Measurements from ENCODE around the gene CA10.

Gene CA10

DNA sequence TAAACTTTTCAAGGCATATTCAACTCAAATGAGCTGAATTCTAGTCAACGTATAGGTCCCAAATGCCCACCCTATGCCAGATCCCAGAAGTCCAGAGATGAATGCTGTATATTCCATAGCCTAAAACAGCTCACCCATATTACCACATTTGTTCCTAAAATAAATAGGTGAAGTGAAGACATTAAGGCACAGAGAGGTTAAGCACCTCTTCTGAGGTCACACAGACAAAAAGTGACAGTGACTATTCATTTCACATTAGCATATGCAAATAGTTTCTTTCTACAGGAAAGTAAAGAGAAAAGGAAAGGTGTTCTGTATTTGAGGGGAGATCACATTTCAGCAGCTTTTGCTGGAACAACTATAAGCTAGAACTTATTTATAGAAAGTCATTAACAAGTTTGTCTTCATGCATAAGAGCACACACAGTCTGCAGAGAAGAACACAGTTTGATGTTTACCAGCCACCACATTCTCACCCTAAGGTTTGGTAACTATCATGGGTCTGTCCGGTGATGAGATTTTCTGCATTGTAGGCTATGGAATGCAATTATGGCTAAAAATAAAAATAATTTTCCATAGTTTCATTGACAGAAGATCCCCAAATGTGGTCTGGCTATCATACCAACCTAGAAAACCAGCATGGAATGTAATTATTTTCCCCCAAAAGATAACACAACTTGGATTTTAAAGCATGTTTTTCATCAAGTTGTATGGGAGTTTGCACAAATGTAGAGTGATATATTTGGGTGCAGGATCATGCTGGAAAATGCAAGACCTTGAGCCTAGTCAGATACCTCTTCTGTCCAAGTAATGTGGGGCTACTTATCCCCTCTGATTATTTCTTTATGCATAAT lies 496.1 kb downstream of the CA10 start:
- no peak for TF ChIP-seq POLR2A (IDR thresholded peaks at IDR 0.05; ENCODE audit: low read depth, low read length)
- TF ChIP-seq POLR2AphosphoS5 (IDR thresholded peaks at IDR 0.05; ENCODE audit: low read depth, low read length), result no peak
- TF ChIP-seq TAF1 (IDR thresholded peaks at IDR 0.05; ENCODE audit: borderline replicate concordance, low read depth, low read length), result no peak
- DNase-seq (ENCODE audit: insufficient read length) (no peak), FAIRE-seq (no peak)

DNA sequence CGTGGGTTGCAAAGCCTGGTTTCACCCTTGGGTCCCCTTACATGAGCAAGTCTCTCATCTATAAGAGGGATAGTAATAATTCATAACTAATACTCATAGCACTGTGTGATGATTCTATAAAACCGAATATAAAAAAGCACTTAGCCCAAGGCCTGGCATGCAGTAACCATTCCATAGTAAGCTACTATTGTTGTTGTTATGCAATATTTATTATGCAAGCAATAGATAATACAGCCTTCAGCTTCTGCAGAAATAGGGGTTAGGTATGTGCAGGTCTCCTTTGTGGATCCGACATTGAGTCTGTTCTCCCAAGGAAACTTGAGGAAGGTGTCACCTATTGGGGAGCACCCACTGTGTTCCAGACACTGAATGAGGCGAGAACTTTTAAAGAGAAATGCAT lies 497.1 kb downstream of the CA10 start:
- TF ChIP-seq TAF1 (IDR thresholded peaks at IDR 0.05; ENCODE audit: borderline replicate concordance, low read depth, low read length) (no peak), POLR2A (IDR thresholded peaks at IDR 0.05; ENCODE audit: low read depth, low read length) (no peak), POLR2AphosphoS5 (IDR thresholded peaks at IDR 0.05; ENCODE audit: low read depth, low read length) (no peak)
- no peak for FAIRE-seq
- DNase-seq (ENCODE audit: insufficient read length), result no peak

DNA sequence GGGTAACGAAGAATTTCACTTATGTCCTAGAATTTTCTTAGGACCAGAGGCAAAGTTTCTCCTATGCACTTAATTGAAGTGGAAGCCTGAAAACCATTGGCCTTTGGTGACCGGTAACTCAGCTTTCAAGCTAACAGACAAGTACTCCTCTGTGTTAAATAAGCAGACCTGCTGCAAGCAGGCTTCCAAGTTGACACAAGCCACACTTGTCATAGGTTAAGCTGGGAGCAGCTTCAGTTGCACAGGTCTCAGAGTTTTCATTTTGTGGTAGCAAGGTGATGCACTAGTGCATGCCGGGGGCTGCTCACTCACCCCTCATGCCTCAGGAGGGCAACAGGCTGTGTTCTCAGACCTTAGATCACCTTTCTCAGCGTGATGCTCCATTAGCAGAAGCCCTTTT lies 498.2 kb downstream of the CA10 start:
- DNase-seq (ENCODE audit: insufficient read length), result no peak
- TF ChIP-seq POLR2A (IDR thresholded peaks at IDR 0.05; ENCODE audit: low read depth, low read length), result no peak
- no peak for TF ChIP-seq POLR2AphosphoS5 (IDR thresholded peaks at IDR 0.05; ENCODE audit: low read depth, low read length)
- no peak for TF ChIP-seq TAF1 (IDR thresholded peaks at IDR 0.05; ENCODE audit: borderline replicate concordance, low read depth, low read length)
- FAIRE-seq, result no peak

DNA sequence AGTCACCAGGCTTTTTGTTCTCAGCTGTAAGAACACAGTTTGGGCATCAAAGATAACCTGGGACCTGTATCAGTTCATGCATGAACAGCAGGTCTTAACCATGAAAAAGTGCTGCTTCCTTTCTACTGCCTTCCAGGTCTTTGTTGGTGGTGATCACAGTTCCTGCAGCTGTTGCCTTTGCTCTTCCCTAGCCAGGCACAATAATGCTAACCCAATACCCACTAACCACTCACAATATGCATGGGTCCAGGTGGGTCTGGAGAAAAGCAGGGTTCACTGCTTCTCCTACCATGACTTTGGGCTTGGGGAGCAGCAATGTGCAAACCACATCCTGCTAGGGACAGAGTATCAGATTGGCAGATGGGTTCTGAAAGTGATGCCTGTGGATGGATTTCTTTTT lies 501.3 kb downstream of the CA10 start:
- FAIRE-seq, result no peak
- no peak for DNase-seq (ENCODE audit: insufficient read length)
- TF ChIP-seq POLR2A (IDR thresholded peaks at IDR 0.05; ENCODE audit: low read depth, low read length) (no peak), TAF1 (IDR thresholded peaks at IDR 0.05; ENCODE audit: borderline replicate concordance, low read depth, low read length) (no peak), POLR2AphosphoS5 (IDR thresholded peaks at IDR 0.05; ENCODE audit: low read depth, low read length) (no peak)

DNA sequence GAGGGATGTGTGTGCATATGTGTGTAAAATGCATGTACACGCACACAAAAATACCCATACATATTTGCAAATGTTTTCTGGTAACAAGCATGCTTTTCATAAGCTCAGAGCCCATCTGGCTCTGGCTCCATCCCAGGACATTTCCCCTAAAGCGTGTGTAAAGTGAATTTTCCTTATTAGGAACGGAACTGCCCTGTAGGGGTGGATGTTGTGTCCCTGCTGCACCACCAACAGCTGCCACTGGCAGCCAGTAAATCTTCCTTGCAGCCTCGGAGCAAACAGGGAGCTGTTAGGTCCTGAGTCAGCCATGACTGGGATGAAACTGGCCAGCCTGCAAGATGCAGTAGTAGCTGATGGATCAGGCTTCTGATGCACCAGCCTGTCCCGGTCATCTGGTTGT lies 504.6 kb downstream of the CA10 start:
- DNase-seq (ENCODE audit: insufficient read length) (no peak), FAIRE-seq (no peak)
- no peak for TF ChIP-seq POLR2AphosphoS5 (IDR thresholded peaks at IDR 0.05; ENCODE audit: low read depth, low read length)
- no peak for TF ChIP-seq POLR2A (IDR thresholded peaks at IDR 0.05; ENCODE audit: low read depth, low read length)
- TF ChIP-seq TAF1 (IDR thresholded peaks at IDR 0.05; ENCODE audit: borderline replicate concordance, low read depth, low read length), result no peak

DNA sequence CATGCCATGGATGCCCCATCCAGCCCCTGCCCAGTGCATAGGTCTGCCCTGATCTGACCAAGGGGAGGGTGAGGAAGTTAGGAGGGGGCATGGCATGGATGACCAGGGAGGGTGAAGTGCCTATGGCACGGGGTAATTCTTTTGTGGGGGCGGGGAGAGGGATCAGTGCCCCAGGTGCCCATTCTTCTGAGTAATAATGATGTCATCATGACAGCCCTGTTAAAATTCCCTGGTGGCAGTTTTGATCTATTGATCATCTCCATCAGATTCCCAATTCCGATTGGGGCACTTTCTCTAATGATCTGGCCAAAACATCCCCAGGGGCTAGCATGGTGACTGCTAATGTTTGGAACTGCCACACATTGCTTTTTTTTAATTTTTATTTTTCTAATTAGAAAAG lies 506.0 kb downstream of the CA10 start:
- DNase-seq (ENCODE audit: insufficient read length), result no peak
- FAIRE-seq, result no peak
- no peak for TF ChIP-seq POLR2AphosphoS5 (IDR thresholded peaks at IDR 0.05; ENCODE audit: low read depth, low read length)
- TF ChIP-seq POLR2A (IDR thresholded peaks at IDR 0.05; ENCODE audit: low read depth, low read length), result no peak
- no peak for TF ChIP-seq TAF1 (IDR thresholded peaks at IDR 0.05; ENCODE audit: borderline replicate concordance, low read depth, low read length)

DNA sequence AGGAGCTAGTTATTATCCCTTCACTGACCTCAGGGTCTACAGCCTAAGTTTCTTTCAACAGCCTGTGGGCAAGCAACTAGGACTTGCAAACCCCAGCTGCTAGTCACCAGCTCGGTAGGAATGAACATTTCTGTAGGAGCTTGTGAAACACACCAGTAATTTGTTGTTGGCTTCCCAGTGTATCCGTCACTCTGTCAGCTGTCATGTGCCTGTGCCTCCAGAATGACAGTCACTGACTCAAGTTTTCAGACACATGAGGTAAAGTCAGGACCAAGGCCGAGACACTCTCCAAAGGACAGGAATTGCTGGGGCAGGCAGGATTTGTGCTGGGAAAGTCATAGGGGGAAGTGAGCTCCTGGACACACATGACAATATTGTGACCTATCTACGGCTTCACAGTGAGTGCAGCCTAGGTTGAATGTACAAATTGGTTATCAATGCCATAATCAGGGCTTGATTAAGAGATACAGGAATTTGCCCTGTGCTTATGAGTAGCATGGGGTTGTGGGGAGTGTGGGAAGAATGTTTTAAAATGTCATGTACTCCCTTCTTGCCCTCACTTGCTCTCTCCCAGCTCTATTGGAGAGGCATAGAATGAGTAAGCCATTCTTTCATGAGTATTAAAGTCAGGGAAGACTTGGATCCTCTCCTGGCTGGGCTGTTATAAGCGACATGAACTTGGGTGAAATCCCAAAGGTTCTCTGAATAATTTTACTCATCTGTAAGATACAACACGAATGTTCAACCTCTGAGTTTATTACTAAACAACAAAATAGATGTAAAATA lies 506.8 kb downstream of the CA10 start:
- FAIRE-seq (no peak), DNase-seq (ENCODE audit: insufficient read length) (no peak)
- TF ChIP-seq POLR2AphosphoS5 (IDR thresholded peaks at IDR 0.05; ENCODE audit: low read depth, low read length), result no peak
- no peak for TF ChIP-seq POLR2A (IDR thresholded peaks at IDR 0.05; ENCODE audit: low read depth, low read length)
- TF ChIP-seq TAF1 (IDR thresholded peaks at IDR 0.05; ENCODE audit: borderline replicate concordance, low read depth, low read length), result no peak

DNA sequence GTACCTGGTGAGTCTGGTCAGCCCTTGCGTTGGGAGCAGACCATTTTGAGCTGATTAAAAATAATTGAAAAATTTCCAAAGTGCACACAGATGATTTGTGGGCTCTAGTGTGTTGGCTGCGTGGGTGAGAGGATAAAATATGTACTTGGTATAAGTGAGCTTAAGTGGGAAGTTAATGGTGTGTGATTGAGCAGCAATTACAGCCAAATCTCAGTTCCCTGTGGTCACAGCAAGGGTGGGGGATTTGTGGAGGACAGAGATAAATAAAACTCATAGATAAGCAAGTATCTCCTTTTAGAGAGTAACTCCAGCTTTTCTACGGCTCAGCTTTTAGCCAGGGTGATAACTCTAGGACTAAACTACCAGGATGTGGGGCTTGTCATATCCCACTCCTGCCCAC lies 507.7 kb downstream of the CA10 start:
- DNase-seq (ENCODE audit: insufficient read length), result no peak
- FAIRE-seq, result no peak
- TF ChIP-seq TAF1 (IDR thresholded peaks at IDR 0.05; ENCODE audit: borderline replicate concordance, low read depth, low read length) (no peak), POLR2A (IDR thresholded peaks at IDR 0.05; ENCODE audit: low read depth, low read length) (no peak), POLR2AphosphoS5 (IDR thresholded peaks at IDR 0.05; ENCODE audit: low read depth, low read length) (no peak)

DNA sequence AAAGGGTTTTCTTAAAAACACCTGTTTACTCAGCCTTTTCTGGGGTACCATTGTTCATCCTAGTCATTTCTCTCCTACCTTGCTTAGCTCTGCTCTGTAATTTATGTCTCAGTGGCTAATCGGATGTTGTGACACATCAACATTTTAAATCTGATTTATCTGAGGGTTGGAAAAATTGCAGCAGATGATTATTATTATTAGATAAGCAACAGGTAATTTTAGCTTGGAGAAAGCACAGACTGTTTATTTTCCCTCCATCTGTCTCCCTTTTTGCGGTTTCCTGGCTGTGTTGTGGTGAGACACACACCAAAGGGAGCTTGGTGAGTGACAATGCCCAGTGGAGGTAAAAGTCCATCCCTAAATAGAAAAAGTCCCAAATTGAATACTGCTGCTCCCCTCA lies 508.3 kb downstream of the CA10 start:
- no peak for DNase-seq (ENCODE audit: insufficient read length)
- no peak for FAIRE-seq
- no peak for TF ChIP-seq POLR2A (IDR thresholded peaks at IDR 0.05; ENCODE audit: low read depth, low read length)
- no peak for TF ChIP-seq POLR2AphosphoS5 (IDR thresholded peaks at IDR 0.05; ENCODE audit: low read depth, low read length)
- no peak for TF ChIP-seq TAF1 (IDR thresholded peaks at IDR 0.05; ENCODE audit: borderline replicate concordance, low read depth, low read length)

DNA sequence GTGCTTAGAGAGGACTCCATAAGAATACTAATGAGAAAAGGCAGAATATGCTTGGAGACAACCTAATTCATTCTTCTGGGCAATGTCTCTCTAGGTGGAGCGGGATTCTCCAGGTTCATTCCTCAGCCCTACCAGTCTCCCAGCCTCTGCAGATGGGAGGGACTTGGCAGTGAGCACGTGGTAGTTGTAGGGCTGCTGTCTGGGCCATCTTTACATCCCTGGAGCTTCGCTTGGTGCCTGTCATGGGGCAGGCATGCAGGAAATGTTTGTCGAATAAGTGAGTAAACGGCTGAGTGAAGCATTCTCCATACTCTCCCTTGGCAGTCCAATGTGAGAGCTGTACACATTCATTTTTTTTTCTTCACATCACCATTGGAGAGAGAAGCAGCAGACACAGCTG lies 510.7 kb downstream of the CA10 start:
- FAIRE-seq (no peak), DNase-seq (ENCODE audit: insufficient read length) (no peak)
- TF ChIP-seq POLR2AphosphoS5 (IDR thresholded peaks at IDR 0.05; ENCODE audit: low read depth, low read length) (no peak), POLR2A (IDR thresholded peaks at IDR 0.05; ENCODE audit: low read depth, low read length) (no peak), TAF1 (IDR thresholded peaks at IDR 0.05; ENCODE audit: borderline replicate concordance, low read depth, low read length) (no peak)

DNA sequence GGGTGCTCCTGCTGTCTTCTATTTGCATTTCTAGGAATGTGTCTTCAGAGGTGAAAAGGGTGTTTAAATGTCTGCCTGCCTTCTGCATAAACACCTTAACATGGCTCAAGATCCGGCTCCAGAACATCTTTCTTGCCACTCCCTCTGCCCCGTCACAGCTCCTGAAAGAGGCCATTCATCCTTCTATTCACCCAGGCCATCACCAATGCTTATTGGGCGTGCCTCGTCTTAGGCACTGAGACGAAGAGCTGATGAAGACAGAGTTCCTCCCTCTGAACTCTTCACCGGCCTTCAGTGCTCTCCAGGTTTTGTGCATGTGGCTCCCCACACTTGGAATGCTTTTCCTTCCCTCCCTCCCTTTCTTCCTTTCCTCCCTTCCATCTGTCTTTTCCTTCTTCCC lies 511.4 kb downstream of the CA10 start:
- DNase-seq (ENCODE audit: insufficient read length), result no peak
- TF ChIP-seq POLR2A (IDR thresholded peaks at IDR 0.05; ENCODE audit: low read depth, low read length) (no peak), POLR2AphosphoS5 (IDR thresholded peaks at IDR 0.05; ENCODE audit: low read depth, low read length) (no peak), TAF1 (IDR thresholded peaks at IDR 0.05; ENCODE audit: borderline replicate concordance, low read depth, low read length) (no peak)
- no peak for FAIRE-seq

DNA sequence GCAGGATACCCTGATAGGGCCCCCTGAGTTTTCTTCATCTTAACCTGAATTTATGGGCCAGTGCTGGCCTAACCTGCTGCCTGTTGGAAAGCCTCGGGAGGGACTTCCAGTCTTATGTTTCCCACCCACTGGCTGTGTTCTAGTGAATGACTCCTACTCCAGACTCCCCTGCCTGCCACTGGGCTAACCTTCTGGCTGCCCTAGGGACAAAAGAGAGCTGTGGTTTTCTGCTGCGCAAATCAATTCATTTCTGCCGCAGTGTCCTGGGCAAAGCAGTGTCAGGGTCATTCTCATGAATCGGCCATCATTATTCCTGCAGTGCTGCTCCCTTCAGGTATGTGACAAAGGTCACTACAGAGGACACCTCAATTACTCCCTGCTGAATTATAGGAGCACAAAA lies 512.0 kb downstream of the CA10 start:
- FAIRE-seq (no peak), DNase-seq (ENCODE audit: insufficient read length) (no peak)
- TF ChIP-seq TAF1 (IDR thresholded peaks at IDR 0.05; ENCODE audit: borderline replicate concordance, low read depth, low read length), result no peak
- no peak for TF ChIP-seq POLR2AphosphoS5 (IDR thresholded peaks at IDR 0.05; ENCODE audit: low read depth, low read length)
- TF ChIP-seq POLR2A (IDR thresholded peaks at IDR 0.05; ENCODE audit: low read depth, low read length), result no peak
